Parathyroid adenoma (tissue), 2 donors: ENCODE data around the gene FAM90A1.
"Not testable (repeated sequence)": the region's sequence is repeated elsewhere in the genome, so short reads cannot be mapped to it uniquely, and the experiment has no call there.

ENCODE experiments used
- H2AFZ ChIP-seq: fragments of 300-600 bp; sonication (generic); one replicate; pipeline ENCODE4 v1.7.0; 2017; ENCODE audit warnings: antibody characterized with exemption, mild to moderate bottlenecking
- H3K27ac ChIP-seq: fragments of 300-600 bp; sonication (generic); one replicate; pipeline ENCODE4 v1.7.0; 2017
- H3K27me3 ChIP-seq: fragments of 300-600 bp; sonication (generic); one replicate; pipeline ENCODE4 v1.7.0; 2017; ENCODE audit warnings: low read length; ENCODE audit not compliant: control insufficient read depth, insufficient read depth
- H3K36me3 ChIP-seq: fragments of 300-600 bp; sonication (generic); one replicate; pipeline ENCODE4 v1.7.0; 2017; ENCODE audit warnings: low read length; ENCODE audit not compliant: control insufficient read depth, insufficient read depth
- H3K4me1 ChIP-seq: fragments of 300-600 bp; sonication (generic); one replicate; pipeline ENCODE4 v1.7.0; 2017; ENCODE audit warnings: control low read depth
- H3K4me2 ChIP-seq: fragments of 300-600 bp; sonication (generic); one replicate; pipeline ENCODE4 v1.7.0; 2017; ENCODE audit warnings: low read length
- H3K4me3 ChIP-seq: fragments of 300-600 bp; sonication (generic); one replicate; pipeline ENCODE4 v1.7.0; 2017; ENCODE audit warnings: low read depth, low read length
- H3K79me2 ChIP-seq: fragments of 300-600 bp; sonication (generic); one replicate; pipeline ENCODE4 v1.7.0; 2017; ENCODE audit warnings: control low read depth
- H3K9ac ChIP-seq: fragments of 300-600 bp; sonication (generic); one replicate; pipeline ENCODE4 v1.7.0; 2017; ENCODE audit warnings: mild to moderate bottlenecking
- H3K9me3 ChIP-seq: fragments of 300-600 bp; sonication (generic); one replicate; pipeline ENCODE4 v1.7.0; 2017; ENCODE audit warnings: low read length; ENCODE audit not compliant: control insufficient read depth
- TF ChIP-seq, protein P1 (sequence below): fragments of 300-600 bp; sonication (generic); IDR thresholded peaks from one replicate; pipeline ENCODE4 v1.7.0; 2017; ENCODE audit warnings: antibody characterized with exemption, mild to moderate bottlenecking
- donor health status: primary hyperparathyroidism.

Gene FAM90A1

DNA sequence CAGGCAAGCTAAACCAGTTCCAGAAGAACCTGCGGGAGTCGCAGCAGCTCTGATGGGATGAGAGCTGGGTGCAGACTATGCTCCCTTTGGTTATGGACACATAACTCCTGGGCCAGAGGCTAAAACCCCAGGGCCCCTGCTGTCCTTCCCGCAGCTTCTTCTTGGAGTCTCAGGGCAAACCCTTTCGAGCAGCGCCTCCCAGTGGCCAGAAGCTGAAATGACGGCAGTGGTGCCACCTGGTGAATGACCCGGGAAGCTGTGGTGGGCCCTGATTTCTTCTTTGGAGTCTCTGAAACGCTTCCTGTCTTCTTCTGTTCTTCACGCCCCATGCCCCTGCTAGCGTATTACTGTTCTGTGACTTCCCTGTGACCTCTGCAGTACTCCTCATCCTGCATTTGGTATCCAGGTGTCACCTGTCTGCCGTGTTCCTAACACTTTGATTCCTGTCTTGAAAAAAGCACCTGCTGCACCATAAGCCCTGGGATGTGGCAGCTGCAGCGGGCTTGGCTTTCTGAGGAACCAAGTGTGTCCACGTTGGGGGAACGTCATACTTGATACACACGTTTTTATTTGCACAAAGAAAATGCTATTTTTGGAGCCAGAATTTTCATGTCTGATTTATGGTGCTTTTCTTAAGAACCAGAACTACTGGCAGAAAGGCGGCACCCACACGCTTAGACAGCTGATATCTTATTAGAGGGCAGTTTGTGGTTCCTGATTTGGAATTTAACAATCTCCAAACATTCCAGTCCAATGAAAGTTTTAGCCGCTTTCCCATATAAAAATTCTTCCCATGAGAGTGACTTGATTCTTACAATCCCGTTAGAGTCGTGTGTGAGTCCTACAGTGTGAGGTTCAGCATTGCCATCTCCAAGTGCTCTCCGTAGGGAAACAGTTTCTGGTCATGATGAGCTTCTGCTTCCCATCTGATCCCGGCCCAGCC is 4.5 kb upstream of the FAM90A1 start:
- not testable (repeated sequence) for H3K4me2 ChIP-seq, H3K4me1 ChIP-seq, H2AFZ ChIP-seq, H3K9ac ChIP-seq, H3K27ac ChIP-seq, H3K4me3 ChIP-seq, H3K27me3 ChIP-seq, H3K36me3 ChIP-seq, H3K9me3 ChIP-seq, H3K79me2 ChIP-seq
- TF ChIP-seq, protein P1, sequence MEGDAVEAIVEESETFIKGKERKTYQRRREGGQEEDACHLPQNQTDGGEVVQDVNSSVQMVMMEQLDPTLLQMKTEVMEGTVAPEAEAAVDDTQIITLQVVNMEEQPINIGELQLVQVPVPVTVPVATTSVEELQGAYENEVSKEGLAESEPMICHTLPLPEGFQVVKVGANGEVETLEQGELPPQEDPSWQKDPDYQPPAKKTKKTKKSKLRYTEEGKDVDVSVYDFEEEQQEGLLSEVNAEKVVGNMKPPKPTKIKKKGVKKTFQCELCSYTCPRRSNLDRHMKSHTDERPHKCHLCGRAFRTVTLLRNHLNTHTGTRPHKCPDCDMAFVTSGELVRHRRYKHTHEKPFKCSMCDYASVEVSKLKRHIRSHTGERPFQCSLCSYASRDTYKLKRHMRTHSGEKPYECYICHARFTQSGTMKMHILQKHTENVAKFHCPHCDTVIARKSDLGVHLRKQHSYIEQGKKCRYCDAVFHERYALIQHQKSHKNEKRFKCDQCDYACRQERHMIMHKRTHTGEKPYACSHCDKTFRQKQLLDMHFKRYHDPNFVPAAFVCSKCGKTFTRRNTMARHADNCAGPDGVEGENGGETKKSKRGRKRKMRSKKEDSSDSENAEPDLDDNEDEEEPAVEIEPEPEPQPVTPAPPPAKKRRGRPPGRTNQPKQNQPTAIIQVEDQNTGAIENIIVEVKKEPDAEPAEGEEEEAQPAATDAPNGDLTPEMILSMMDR = peak; percentile 74

DNA sequence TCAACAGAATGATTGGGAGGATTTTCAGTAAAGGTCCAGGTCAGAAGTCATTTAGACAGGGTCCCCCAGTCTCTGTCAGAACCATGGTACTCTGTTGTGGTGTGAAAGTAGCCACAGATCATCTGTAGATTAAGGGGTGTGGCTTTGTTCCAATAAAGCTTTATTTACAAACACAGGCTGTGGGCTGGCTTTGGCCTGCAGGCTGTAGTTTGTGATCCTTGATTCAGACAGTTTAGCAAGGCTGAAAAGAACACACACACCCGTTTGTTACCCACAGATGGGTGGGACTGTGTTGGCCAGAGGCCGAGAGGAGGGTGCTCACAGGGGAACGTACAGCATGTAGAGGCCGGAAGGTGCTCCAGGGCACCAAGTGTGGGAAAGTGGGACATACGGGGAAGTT is 3.6 kb upstream of the FAM90A1 start:
- H3K9ac ChIP-seq, H3K4me2 ChIP-seq, H3K27ac ChIP-seq: not testable (repeated sequence)

DNA sequence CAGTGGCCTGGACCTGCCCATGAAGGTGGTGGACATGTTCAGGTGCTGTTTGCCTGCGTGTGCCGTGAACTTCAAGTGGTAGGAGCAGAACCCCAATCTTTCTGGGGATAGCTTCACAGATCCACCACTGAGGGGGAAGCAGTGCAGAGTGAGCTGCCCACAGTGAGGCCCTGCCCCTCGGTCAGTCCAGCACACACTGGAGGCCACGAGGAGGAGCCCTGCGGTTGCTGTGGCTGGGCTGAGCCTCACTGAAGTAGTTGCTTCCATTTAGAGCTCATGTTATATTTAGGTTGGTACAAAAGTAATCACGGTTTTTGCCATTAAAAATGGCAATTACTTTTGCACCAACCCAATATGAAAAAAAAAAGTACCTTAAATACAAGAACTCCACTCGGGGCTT is 2.1 kb upstream of the FAM90A1 start:
- not testable (repeated sequence) for H3K27me3 ChIP-seq, H3K4me1 ChIP-seq, H3K36me3 ChIP-seq, H3K4me2 ChIP-seq, H3K9ac ChIP-seq, H3K9me3 ChIP-seq, H3K79me2 ChIP-seq, H3K27ac ChIP-seq, H2AFZ ChIP-seq, H3K4me3 ChIP-seq

More for the DNA sequence above, 3.6 kb upstream of the FAM90A1 start:
- H3K4me3 ChIP-seq, H3K27me3 ChIP-seq, H3K79me2 ChIP-seq, H3K4me1 ChIP-seq, H2AFZ ChIP-seq, H3K36me3 ChIP-seq, H3K9me3 ChIP-seq: not testable (repeated sequence)

DNA sequence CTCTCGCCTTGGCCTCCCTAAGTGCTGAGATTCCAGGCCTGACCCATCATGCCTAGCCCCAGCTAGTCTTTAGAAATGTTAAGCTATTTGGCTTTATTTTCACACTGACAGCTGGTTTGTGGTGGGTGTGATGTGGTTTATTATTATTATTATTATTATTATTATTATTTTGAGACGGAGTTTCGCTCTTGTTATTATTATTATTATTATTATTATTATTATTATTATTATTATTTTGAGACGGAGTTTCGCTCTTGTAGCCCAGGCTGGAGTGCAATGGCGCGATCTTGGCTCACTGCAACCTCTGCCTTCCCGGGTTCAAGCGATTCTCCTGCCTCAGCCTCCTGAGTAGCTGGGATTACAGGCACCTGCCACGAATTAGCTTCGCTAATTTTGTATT is 1.2 kb upstream of the FAM90A1 start:
- H3K4me1 ChIP-seq, H3K27me3 ChIP-seq, H3K9ac ChIP-seq, H3K4me3 ChIP-seq, H3K4me2 ChIP-seq, H3K27ac ChIP-seq, H3K79me2 ChIP-seq, H3K9me3 ChIP-seq, H2AFZ ChIP-seq, H3K36me3 ChIP-seq: not testable (repeated sequence)

DNA sequence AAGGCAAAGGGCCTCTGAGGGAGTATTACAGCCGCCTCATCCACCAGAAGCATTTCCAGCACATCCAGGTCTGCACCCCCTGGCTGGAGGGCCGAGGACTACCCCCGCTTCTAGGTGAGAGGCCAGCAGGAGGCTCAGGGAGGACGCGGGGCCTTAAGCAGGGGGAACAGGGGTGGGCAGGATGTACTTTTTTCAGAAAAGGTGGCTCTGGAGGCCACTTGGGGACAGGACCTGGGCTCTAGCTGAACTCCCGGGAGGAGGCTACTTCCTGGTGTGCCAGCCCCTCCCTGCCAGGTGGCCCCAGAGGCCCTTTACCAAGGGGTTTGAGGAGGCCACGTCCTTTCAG is 287 bp upstream of the FAM90A1 start:
- peak overlapping the region; percentile 77 for H2AFZ ChIP-seq
- not testable (repeated sequence) for H3K27ac ChIP-seq, H3K36me3 ChIP-seq, H3K9ac ChIP-seq, H3K4me3 ChIP-seq, H3K27me3 ChIP-seq, H3K4me1 ChIP-seq, H3K9me3 ChIP-seq, H3K79me2 ChIP-seq, H3K4me2 ChIP-seq

DNA sequence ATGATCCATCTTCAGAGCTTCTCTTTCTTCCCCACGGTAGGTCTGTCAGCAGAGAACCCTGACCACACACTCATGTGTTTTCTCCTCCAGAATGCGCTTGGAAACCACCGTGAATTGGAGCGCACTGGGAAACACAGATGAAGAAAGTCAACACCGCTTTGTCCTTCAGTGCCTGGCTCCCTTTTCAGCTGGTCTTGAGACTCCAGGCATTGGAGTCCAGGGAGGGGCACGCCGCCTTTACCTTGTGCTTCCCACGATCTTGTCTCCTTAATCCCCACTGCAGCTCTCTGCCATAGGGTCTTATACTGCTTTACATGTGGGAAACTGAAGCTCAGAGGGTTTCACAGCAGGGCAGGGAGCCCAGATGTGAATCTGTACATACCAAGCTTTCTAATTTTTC is 1.1 kb downstream of the FAM90A1 start:
- H3K4me2 ChIP-seq = no peak overlapping the region
- H3K79me2 ChIP-seq = no peaks in the 10 kb centered on the region
- H3K4me3 ChIP-seq = no peak overlapping the region
- no peak overlapping the region for H3K9ac ChIP-seq
- H3K27ac ChIP-seq = no peak overlapping the region
- no peak overlapping the region for H2AFZ ChIP-seq
- no peaks in the 10 kb centered on the region for H3K4me1 ChIP-seq
- no peaks in the 10 kb centered on the region for H3K27me3 ChIP-seq
- H3K9me3 ChIP-seq = no peaks in the 10 kb centered on the region
- TF ChIP-seq, protein P1 = no peak
- no peaks in the 10 kb centered on the region for H3K36me3 ChIP-seq

DNA sequence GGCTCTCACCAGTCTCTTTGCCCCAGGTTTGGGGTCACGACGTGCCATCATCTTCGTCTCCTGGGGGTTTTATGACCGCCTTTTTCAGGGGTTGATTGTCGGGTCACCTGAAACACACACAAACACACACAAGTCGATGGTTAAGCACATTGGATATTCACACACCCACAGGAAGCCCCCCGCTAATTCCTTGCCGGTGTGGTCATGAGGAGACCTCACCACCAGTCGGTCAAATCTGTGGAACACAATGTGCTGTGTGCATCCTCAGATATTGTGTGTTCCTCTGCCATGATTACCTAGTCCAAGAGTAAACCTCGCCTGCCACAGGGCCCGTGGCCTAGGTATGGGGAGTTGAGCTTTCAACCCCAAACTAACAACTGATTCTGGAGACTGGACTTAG is 2.6 kb downstream of the FAM90A1 start:
- H3K36me3 ChIP-seq, H3K27me3 ChIP-seq, H3K9me3 ChIP-seq, H3K4me3 ChIP-seq, H3K9ac ChIP-seq, H3K79me2 ChIP-seq, H3K27ac ChIP-seq, H3K4me1 ChIP-seq, H2AFZ ChIP-seq, H3K4me2 ChIP-seq: not testable (repeated sequence)

DNA sequence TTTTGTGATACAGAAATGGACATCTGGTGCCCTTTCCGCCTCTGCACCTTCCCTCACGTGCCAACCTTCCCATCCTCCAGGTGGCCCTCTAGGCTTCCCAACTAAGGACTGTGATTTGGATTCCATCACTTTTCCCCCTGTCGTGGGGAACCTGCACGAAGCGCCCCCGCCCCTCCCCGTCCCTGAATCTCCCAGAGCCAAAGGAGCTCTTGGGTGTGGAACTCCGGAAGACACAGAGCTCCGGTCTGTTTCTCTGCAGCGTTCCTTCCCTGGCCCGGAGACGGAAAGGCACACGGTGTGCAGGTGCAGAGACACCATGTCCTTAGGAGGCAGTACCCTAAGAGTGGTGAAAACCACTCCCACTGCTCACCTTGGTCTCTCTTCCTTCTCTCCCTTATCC is 3.8 kb downstream of the FAM90A1 start:
- not testable (repeated sequence) for H3K9ac ChIP-seq, H3K27me3 ChIP-seq, H3K4me3 ChIP-seq, H2AFZ ChIP-seq, H3K27ac ChIP-seq, H3K9me3 ChIP-seq, H3K4me1 ChIP-seq, H3K4me2 ChIP-seq, H3K36me3 ChIP-seq, H3K79me2 ChIP-seq

DNA sequence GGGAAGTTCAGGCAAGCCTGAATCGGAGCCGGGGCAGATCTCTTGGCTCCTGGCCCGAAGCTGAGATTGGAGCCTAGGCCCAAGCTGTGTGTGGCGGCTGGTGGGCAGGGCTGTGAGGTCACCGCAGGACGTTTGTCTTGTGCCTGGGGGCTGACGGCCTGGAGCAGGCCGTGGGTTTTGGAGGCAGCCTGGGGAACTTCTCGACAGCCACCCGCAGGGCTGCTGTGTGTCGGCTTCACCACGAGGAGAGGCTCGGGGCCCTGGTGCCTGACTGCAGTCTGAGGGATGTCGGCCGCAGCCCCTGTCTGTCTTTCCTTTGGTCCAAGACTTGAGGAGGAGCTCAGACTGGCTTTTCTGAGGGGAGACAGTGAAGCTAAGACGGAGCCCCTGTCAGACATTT is 5.1 kb downstream of the FAM90A1 start:
- not testable (repeated sequence) for H3K4me1 ChIP-seq, H3K79me2 ChIP-seq, H3K4me3 ChIP-seq, H3K27ac ChIP-seq, H3K4me2 ChIP-seq, H3K9ac ChIP-seq, H3K36me3 ChIP-seq, H3K9me3 ChIP-seq, H2AFZ ChIP-seq, H3K27me3 ChIP-seq
